ENCODE measurements around the gene FBLN5. TPM values are rescaled to one million over a fixed set of nuclear protein-coding genes. Genes with fewer than 3 reads are reported as not detected.

Gene FBLN5
- total and polyA plus RNA-seq, 2 donors (not counting 1 experiment from before 2014, with no cell fraction given): 33.4 to 47.5 TPM

DNA sequence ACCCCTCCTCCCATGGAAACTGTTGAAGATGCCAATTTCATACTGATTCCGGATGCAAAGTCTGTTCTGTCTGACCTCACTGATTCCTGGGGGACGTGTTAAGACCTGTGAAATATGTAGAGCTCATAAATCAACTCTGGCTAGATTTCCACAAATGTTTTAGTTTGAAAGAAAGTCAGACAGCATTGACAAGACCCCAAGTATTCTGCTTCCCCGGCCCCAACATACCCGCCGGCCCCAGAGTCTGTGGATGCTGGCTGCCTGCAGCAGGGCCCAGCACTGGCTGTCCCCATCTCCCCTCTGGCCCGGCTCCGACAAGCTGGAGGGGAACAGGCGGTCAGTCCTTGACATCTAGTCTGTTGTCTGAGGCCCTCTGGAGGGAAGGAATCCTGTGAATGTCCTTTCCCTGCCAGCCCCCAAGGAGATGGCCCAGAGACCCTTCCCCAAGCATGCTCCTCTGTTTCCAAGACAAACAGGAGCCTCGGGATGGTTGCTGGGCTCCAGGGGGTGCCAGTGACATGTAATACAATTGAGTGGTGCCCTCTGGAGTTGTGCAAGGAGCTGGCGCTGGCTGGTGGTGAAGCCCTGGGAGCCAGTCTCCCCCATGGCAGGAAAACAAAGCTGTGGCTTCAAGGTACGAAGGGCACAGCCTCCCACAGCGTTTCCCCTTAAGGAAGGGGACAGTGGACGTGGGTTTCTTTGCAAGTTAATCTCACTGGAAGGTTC, 22.3 kb downstream of the FBLN5 start:
- H3K4me3 ChIP-seq (replicated peaks in 1 of 4; ENCODE audit: control extremely low read depth in 1 of 4, insufficient read depth in 1 of 4, low read depth in 3 of 4, low read length in 4 of 4): no peak overlapping the region
- no peak overlapping the region for H3K27ac ChIP-seq (ENCODE audit: insufficient read depth, low read length)
- no peaks in the 10 kb centered on the region for H3K9me3 ChIP-seq (ENCODE audit: control insufficient read depth, insufficient read depth, low read depth, low read length)
- H3K27me3 ChIP-seq (ENCODE audit: control insufficient read depth, insufficient read depth, low read length): no peaks in the 10 kb centered on the region
- H4K20me1 ChIP-seq (ENCODE audit: control insufficient read depth, extremely low read depth, insufficient read depth, low read length): no peaks in the 10 kb centered on the region
- H3K36me3 ChIP-seq (ENCODE audit: control insufficient read depth, insufficient read depth, low read length): peaks cover 2% of the 10 kb centered on the region
- TF ChIP-seq EZH2 (IDR thresholded peaks at IDR 0.05; ENCODE audit: low read length, missing control alignments) (no peak), CTCF (conservative IDR thresholded peaks at IDR 0.05 in 1 of 2, IDR thresholded peaks at IDR 0.05 in 1 of 2; ENCODE audit: low read depth in 1 of 2, low read length in 2 of 2) (no peak)
- H2AFZ ChIP-seq (ENCODE audit: low read length): no peak overlapping the region
- H3K4me1 ChIP-seq (ENCODE audit: control insufficient read depth, extremely low read depth, insufficient read depth, low read length): no peaks in the 10 kb centered on the region
- H3K79me2 ChIP-seq (ENCODE audit: control insufficient read depth, insufficient read depth, low read length): no peaks in the 10 kb centered on the region
- peak; percentile 12 to 52 for DNase-seq (ENCODE audit: low read depth in 2 of 2)
- no peak overlapping the region for H3K4me2 ChIP-seq (ENCODE audit: extremely low read depth, insufficient read depth, low read length)
- no peak overlapping the region for H3K9ac ChIP-seq (ENCODE audit: insufficient read depth, low read length)

DNA sequence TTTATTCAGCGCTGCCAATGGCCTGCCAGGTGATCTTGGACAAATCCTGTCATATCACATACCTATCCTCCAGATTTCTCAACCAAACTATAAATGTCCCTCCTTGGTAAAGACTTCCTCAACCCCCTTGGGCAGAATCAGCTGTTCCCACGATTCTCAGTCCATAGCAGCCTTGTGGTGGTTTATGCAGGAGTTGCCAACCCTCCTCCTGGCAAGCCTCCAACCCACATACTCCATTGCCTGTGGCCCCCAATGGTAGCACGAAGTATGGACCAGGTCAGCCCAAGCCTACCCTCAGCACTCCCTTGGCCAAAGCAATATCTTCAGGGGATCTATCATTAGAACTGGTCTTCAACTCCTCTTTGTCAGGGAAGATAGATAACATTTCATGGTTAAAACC, 27.0 kb downstream of the FBLN5 start:
- DNase-seq (ENCODE audit: low read depth in 2 of 2): no peak
- no peak overlapping the region for H3K9ac ChIP-seq (ENCODE audit: insufficient read depth, low read length)
- no peaks in the 10 kb centered on the region for H3K36me3 ChIP-seq (ENCODE audit: control insufficient read depth, insufficient read depth, low read length)
- H3K9me3 ChIP-seq (ENCODE audit: control insufficient read depth, insufficient read depth, low read depth, low read length): no peaks in the 10 kb centered on the region
- no peaks in the 10 kb centered on the region for H3K4me1 ChIP-seq (ENCODE audit: control insufficient read depth, extremely low read depth, insufficient read depth, low read length)
- H4K20me1 ChIP-seq (ENCODE audit: control insufficient read depth, extremely low read depth, insufficient read depth, low read length): no peaks in the 10 kb centered on the region
- TF ChIP-seq EZH2 (IDR thresholded peaks at IDR 0.05; ENCODE audit: low read length, missing control alignments): no peak
- H3K4me2 ChIP-seq (ENCODE audit: extremely low read depth, insufficient read depth, low read length): no peak overlapping the region
- no peak overlapping the region for H3K27ac ChIP-seq (ENCODE audit: insufficient read depth, low read length)
- no peak overlapping the region for H2AFZ ChIP-seq (ENCODE audit: low read length)
- no peaks in the 10 kb centered on the region for H3K27me3 ChIP-seq (ENCODE audit: control insufficient read depth, insufficient read depth, low read length)
- no peaks in the 10 kb centered on the region for H3K79me2 ChIP-seq (ENCODE audit: control insufficient read depth, insufficient read depth, low read length)
- H3K4me3 ChIP-seq (replicated peaks in 1 of 4; ENCODE audit: control extremely low read depth in 1 of 4, insufficient read depth in 1 of 4, low read depth in 3 of 4, low read length in 4 of 4): no peak overlapping the region

GRCh38 chr14:91919814-91920213, 27.7 kb downstream of the FBLN5 start:
- H2AFZ ChIP-seq (ENCODE audit: low read length): no peak overlapping the region
- H3K4me3 ChIP-seq (replicated peaks in 1 of 4; ENCODE audit: control extremely low read depth in 1 of 4, insufficient read depth in 1 of 4, low read depth in 3 of 4, low read length in 4 of 4): no peak overlapping the region
- TF ChIP-seq EZH2 (IDR thresholded peaks at IDR 0.05; ENCODE audit: low read length, missing control alignments) (no peak), CTCF (conservative IDR thresholded peaks at IDR 0.05 in 1 of 2, IDR thresholded peaks at IDR 0.05 in 1 of 2; ENCODE audit: low read depth in 1 of 2, low read length in 2 of 2) (no peak)
- H3K9ac ChIP-seq (ENCODE audit: insufficient read depth, low read length): no peak overlapping the region
- H3K36me3 ChIP-seq (ENCODE audit: control insufficient read depth, insufficient read depth, low read length): no peaks in the 10 kb centered on the region
- H3K79me2 ChIP-seq (ENCODE audit: control insufficient read depth, insufficient read depth, low read length): no peaks in the 10 kb centered on the region
- no peaks in the 10 kb centered on the region for H3K9me3 ChIP-seq (ENCODE audit: control insufficient read depth, insufficient read depth, low read depth, low read length)
- no peaks in the 10 kb centered on the region for H3K4me1 ChIP-seq (ENCODE audit: control insufficient read depth, extremely low read depth, insufficient read depth, low read length)
- no peak overlapping the region for H3K27ac ChIP-seq (ENCODE audit: insufficient read depth, low read length)
- H3K27me3 ChIP-seq (ENCODE audit: control insufficient read depth, insufficient read depth, low read length): no peaks in the 10 kb centered on the region
- peak; percentile 27 to 70 for DNase-seq (ENCODE audit: low read depth in 2 of 2)
- no peak overlapping the region for H3K4me2 ChIP-seq (ENCODE audit: extremely low read depth, insufficient read depth, low read length)
- no peaks in the 10 kb centered on the region for H4K20me1 ChIP-seq (ENCODE audit: control insufficient read depth, extremely low read depth, insufficient read depth, low read length)

Data from fibroblast of lung (primary cell).